ENCODE results near the gene BAIAP2L1. TPM values are rescaled to one million over a fixed set of nuclear protein-coding genes. Genes with fewer than 3 reads are reported as not detected.

Gene BAIAP2L1
- total and polyA plus RNA-seq, 9 of the 15 experiments (the other 6 are each of a cell fraction or from before 2014, with no cell fraction given) = 4.2 to 29.8 (median 15.5) TPM

DNA sequence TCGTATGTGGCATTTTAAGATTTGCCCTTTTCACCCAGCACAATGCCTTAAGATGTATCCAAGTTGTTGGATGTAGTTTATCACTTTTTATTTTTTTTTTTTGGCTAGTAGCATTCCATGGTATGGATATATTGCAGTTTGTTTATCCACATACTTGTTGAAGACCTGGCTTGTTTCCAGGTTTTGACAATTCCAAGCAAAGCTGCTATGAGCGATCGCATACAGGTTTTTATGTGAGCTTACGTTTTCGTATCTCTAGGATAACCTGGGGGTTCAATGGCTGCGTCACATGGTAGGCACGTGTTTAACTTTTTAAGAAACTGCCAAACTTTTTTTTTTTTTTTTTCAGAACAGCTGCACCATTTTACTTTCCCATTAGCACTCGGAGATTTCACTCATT lies 32.2 kb downstream of the BAIAP2L1 start:
- DNase-seq (ENCODE audit: extremely low read depth in 1 of 4, low spot score in 3 of 4) (no peak), ATAC-seq (no peak), FAIRE-seq (no peak)
- no peaks in the 10 kb centered on the region for H3K9me1 ChIP-seq (ENCODE audit: control insufficient read depth, insufficient read depth, low read length)
- no peaks in the 10 kb centered on the region for H3K9me3 ChIP-seq (replicated peaks; ENCODE audit: control insufficient read depth, insufficient read depth, low read depth, low read length)
- H3K27me3 ChIP-seq (ENCODE audit: control insufficient read depth in 2 of 2, insufficient read depth in 2 of 2, low read length in 2 of 2) = peaks cover 0 to 8% of the 10 kb centered on the region in 2 experiments; a peak in 1 of 5 replicates
- POLR2A ChIA-PET = interaction anchor here (0.6 to 1.0 kb wide), 2 partner anchors 9 to 395 kb away, joined by 3 to 5 read pairs; no protein-coding TSS in a partner anchor
- peaks cover 0 to 3% of the 10 kb centered on the region in 2 experiments; a peak in 1 of 5 replicates for H3K4me1 ChIP-seq (replicated peaks in 1 of 2; ENCODE audit: control insufficient read depth in 2 of 2, insufficient read depth in 2 of 2, low read length in 2 of 2)
- 64% methylated on average over 8 of the region's 8 CpGs for WGBS (ENCODE audit: insufficient coverage, low coverage, missing lambda C conversion rate)
- H2AFZ ChIP-seq (ENCODE audit: low read depth, low read length) = no peak overlapping the region
- H3K4me2 ChIP-seq (ENCODE audit: insufficient read depth, low read length) = no peak overlapping the region
- no TSS peak for BruUV-seq (replicated peaks)
- no peaks in the 10 kb centered on the region for H3K79me2 ChIP-seq (ENCODE audit: control insufficient read depth, insufficient read depth, low read length)
- no peak overlapping the region for H3K9ac ChIP-seq (ENCODE audit: insufficient read depth in 1 of 2, low read depth in 2 of 2, low read length in 2 of 2)
- intact Hi-C loops (cut with micrococcal nuclease) (no loop called here), in situ Hi-C loops (cut with MboI) (no loop called here)
- TF ChIP-seq, protein P1, sequence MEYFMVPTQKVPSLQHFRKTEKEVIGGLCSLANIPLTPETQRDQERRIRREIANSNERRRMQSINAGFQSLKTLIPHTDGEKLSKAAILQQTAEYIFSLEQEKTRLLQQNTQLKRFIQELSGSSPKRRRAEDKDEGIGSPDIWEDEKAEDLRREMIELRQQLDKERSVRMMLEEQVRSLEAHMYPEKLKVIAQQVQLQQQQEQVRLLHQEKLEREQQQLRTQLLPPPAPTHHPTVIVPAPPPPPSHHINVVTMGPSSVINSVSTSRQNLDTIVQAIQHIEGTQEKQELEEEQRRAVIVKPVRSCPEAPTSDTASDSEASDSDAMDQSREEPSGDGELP (CRISPR knock-in tag; IDR thresholded peaks at IDR 0.05; ENCODE audit: borderline replicate concordance) = no peak
- TF ChIP-seq NFIC (IDR thresholded peaks at IDR 0.05) = peak; percentile 32; the same call in 1 of the 2 replicates
- H3K36me3 ChIP-seq (ENCODE audit: control insufficient read depth, insufficient read depth, low read length) = no peaks in the 10 kb centered on the region
- H3K4me3 ChIP-seq = no peak overlapping the region
- no peak overlapping the region for H3K27ac ChIP-seq (ENCODE audit: extremely low read depth, low read depth, low read length)
- CTCF ChIA-PET (ENCODE audit: low intra/inter-chr PET ratio) = no interaction called here
- H4K20me1 ChIP-seq (replicated peaks; ENCODE audit: control insufficient read depth, insufficient read depth, low read length) = no peaks in the 10 kb centered on the region

DNA sequence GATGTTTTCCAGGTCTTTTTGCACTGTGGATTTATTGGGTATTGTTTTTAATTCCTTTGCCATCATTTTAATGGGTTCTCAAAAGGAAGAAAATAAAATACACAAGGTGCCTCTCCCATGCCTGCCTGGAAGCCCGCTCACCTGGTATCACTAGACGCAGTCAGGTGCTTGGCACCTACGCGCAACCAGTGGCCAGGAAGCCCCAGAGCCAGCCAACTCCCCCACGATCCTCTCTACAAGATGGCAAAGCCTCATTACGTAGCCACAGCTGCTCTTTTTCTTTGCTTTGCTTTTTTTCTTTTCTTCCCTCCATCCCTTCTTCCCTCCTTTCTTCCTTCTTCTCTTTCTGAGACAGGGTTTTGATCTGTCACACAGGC lies 34.3 kb downstream of the BAIAP2L1 start:
- in situ Hi-C loops (cut with MboI) (no loop called here), intact Hi-C loops (cut with micrococcal nuclease) (no loop called here)
- TF ChIP-seq FIP1L1 (IDR thresholded peaks at IDR 0.05; ENCODE audit: low read depth, low read length, poor library complexity, severe bottlenecking) (no peak), POLR2H (tag; IDR thresholded peaks at IDR 0.05; ENCODE audit: low read depth) (no peak), POLR2AphosphoS2 (IDR thresholded peaks at IDR 0.05; ENCODE audit: low read length) (no peak), TAF9B (IDR thresholded peaks at IDR 0.05; ENCODE audit: partially characterized antibody) (no peak)
- TF ChIP-seq, protein P2, sequence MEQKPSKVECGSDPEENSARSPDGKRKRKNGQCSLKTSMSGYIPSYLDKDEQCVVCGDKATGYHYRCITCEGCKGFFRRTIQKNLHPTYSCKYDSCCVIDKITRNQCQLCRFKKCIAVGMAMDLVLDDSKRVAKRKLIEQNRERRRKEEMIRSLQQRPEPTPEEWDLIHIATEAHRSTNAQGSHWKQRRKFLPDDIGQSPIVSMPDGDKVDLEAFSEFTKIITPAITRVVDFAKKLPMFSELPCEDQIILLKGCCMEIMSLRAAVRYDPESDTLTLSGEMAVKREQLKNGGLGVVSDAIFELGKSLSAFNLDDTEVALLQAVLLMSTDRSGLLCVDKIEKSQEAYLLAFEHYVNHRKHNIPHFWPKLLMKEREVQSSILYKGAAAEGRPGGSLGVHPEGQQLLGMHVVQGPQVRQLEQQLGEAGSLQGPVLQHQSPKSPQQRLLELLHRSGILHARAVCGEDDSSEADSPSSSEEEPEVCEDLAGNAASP (IDR thresholded peaks at IDR 0.05) = no peak
- no peak overlapping the region for H2AFZ ChIP-seq (ENCODE audit: low read depth, low read length)
- 55% methylated on average over 6 of the region's 6 CpGs for WGBS (ENCODE audit: insufficient coverage, low coverage, missing lambda C conversion rate)
- H3K27ac ChIP-seq (ENCODE audit: extremely low read depth, low read depth, low read length) = no peak overlapping the region
- no peaks in the 10 kb centered on the region for H4K20me1 ChIP-seq (replicated peaks; ENCODE audit: control insufficient read depth, insufficient read depth, low read length)
- H3K36me3 ChIP-seq (ENCODE audit: control insufficient read depth, insufficient read depth, low read length) = no peaks in the 10 kb centered on the region
- POLR2A ChIA-PET = interaction anchor here (0.6 kb wide), 1 partner anchor 77 kb away, joined by 3 read pairs; no protein-coding TSS in a partner anchor
- FAIRE-seq (no peak), ATAC-seq (no peak), DNase-seq (ENCODE audit: extremely low read depth in 1 of 4, low spot score in 3 of 4) (no peak)
- H3K79me2 ChIP-seq (ENCODE audit: control insufficient read depth, insufficient read depth, low read length) = no peaks in the 10 kb centered on the region
- CTCF ChIA-PET (ENCODE audit: low intra/inter-chr PET ratio) = no interaction called here
- no peak overlapping the region; a peak in 1 of 4 replicates for H3K9ac ChIP-seq (ENCODE audit: insufficient read depth in 1 of 2, low read depth in 2 of 2, low read length in 2 of 2)
- H3K9me3 ChIP-seq (replicated peaks; ENCODE audit: control insufficient read depth, insufficient read depth, low read depth, low read length) = no peaks in the 10 kb centered on the region
- H3K27me3 ChIP-seq (ENCODE audit: control insufficient read depth in 2 of 2, insufficient read depth in 2 of 2, low read length in 2 of 2) = peaks cover 0 to 8% of the 10 kb centered on the region in 2 experiments; a peak in 1 of 5 replicates
- no peaks in the 10 kb centered on the region for H3K9me1 ChIP-seq (ENCODE audit: control insufficient read depth, insufficient read depth, low read length)
- no TSS peak for BruUV-seq (replicated peaks)
- peaks cover 0 to 5% of the 10 kb centered on the region in 2 experiments; a peak in 2 of 5 replicates for H3K4me1 ChIP-seq (replicated peaks in 1 of 2; ENCODE audit: control insufficient read depth in 2 of 2, insufficient read depth in 2 of 2, low read length in 2 of 2)
- no peak overlapping the region for H3K4me3 ChIP-seq
- no peak overlapping the region for H3K4me2 ChIP-seq (ENCODE audit: insufficient read depth, low read length)
